OCI-LY1 (cell line): ENCODE data around the gene GPR173.

Source experiments
- H2AFZ ChIP-seq: fragments of 200-600 bp; sonication (generic), shearing (Covaris generic); 2 replicates; pipeline ENCODE4 v1.6.0; 2014; ENCODE audit warnings: antibody characterized with exemption, mild to moderate bottlenecking, low read length
- H3F3A ChIP-seq: fragments of 200-600 bp; sonication (generic), shearing (Covaris generic); 2 replicates; pipeline ENCODE4 v1.6.0; 2014; ENCODE audit warnings: mild to moderate bottlenecking, antibody characterized with exemption, low read length, moderate library complexity; ENCODE audit not compliant: insufficient read depth
- H3K27ac ChIP-seq: fragments of 200-600 bp; sonication (generic); 2 replicates; pipeline ENCODE4 v1.5.1; 2014; ENCODE audit warnings: low read length, mixed run types, mild to moderate bottlenecking, low read depth; ENCODE audit not compliant: poor library complexity, severe bottlenecking
- H3K27me3 ChIP-seq: fragments of 200-600 bp; sonication (generic); 2 replicates; pipeline ENCODE4 v1.6.0; 2014; ENCODE audit warnings: antibody characterized with exemption, mild to moderate bottlenecking, low read length, moderate library complexity; ENCODE audit not compliant: insufficient read depth
- H3K36me3 ChIP-seq: fragments of 200-600 bp; sonication (generic); 2 replicates; pipeline ENCODE4 v1.6.1; 2014; ENCODE audit warnings: mild to moderate bottlenecking, antibody characterized with exemption, low read length, moderate library complexity, mixed read lengths; ENCODE audit not compliant: insufficient read depth
- H3K4me1 ChIP-seq: fragments of 200-600 bp; sonication (generic); 2 replicates; pipeline ENCODE4 v1.5.1; 2014; ENCODE audit warnings: mild to moderate bottlenecking, low read length, moderate library complexity; ENCODE audit not compliant: insufficient read depth, severe bottlenecking
- H3K4me2 ChIP-seq: fragments of 200-600 bp; sonication (generic), shearing (Covaris generic); 2 replicates; pipeline ENCODE4 v1.6.1; 2014; ENCODE audit warnings: low read length
- H3K4me3 ChIP-seq: fragments of 200-600 bp; sonication (generic); 2 replicates; pipeline ENCODE4 v1.5.1; 2014; ENCODE audit warnings: low read length, low read depth, mild to moderate bottlenecking, mixed read lengths; ENCODE audit not compliant: poor library complexity, severe bottlenecking
- H3K79me2 ChIP-seq: fragments of 200-600 bp; shearing (Covaris generic); 2 replicates; pipeline ENCODE4 v1.6.1; 2016; ENCODE audit warnings: mixed run types, low read length, mixed read lengths; ENCODE audit not compliant: insufficient read depth
- H3K9ac ChIP-seq: fragments of 200-600 bp; sonication (generic), shearing (Covaris generic); 2 replicates; pipeline ENCODE4 v1.6.1; 2014; ENCODE audit warnings: mild to moderate bottlenecking, low read length, mixed read lengths
- H3K9me2 ChIP-seq: fragments of 200-600 bp; sonication (generic), shearing (Covaris generic); 2 replicates; pipeline ENCODE4 v1.6.1; 2014; ENCODE audit warnings: low read depth, mild to moderate bottlenecking, low read length, mixed read lengths
- H3K9me3 ChIP-seq: fragments of 200-600 bp; shearing (Covaris generic); 2 replicates; pipeline ENCODE4 v1.6.1; 2014; ENCODE audit warnings: low read length, mixed read lengths
- H4K20me1 ChIP-seq: fragments of 200-600 bp; sonication (generic), shearing (Covaris generic); 2 replicates; pipeline ENCODE4 v1.6.0; 2016; ENCODE audit warnings: mild to moderate bottlenecking, low read length; ENCODE audit not compliant: insufficient read depth
- CTCF ChIP-seq: fragments of 200-600 bp; sonication (generic), shearing (Covaris generic); IDR thresholded peaks from 2 replicates; pipeline ENCODE4 v1.5.1; 2017; ENCODE audit warnings: mild to moderate bottlenecking, antibody characterized with exemption, low read length, moderate library complexity, mixed read lengths
- EZH2 ChIP-seq: fragments of 200-600 bp; sonication (generic), shearing (Covaris generic); IDR thresholded peaks from 2 replicates; pipeline ENCODE4 v1.8.0; 2017; ENCODE audit warnings: borderline replicate concordance, mixed run types, mild to moderate bottlenecking, antibody characterized with exemption, low read length, moderate library complexity, mixed read lengths

The GPR173 gene, protein sequence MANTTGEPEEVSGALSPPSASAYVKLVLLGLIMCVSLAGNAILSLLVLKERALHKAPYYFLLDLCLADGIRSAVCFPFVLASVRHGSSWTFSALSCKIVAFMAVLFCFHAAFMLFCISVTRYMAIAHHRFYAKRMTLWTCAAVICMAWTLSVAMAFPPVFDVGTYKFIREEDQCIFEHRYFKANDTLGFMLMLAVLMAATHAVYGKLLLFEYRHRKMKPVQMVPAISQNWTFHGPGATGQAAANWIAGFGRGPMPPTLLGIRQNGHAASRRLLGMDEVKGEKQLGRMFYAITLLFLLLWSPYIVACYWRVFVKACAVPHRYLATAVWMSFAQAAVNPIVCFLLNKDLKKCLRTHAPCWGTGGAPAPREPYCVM

GRCh38 chrX:53048169-53049126, at the start of gene GPR173:
TSS of gene GPR173 (plus strand) at chrX:53048789. CDS start at chrX:53076622, 27,833 bp downstream.
- H3K36me3 ChIP-seq: no peaks in the 10 kb centered on the region
- H3K27me3 ChIP-seq: no peaks in the 10 kb centered on the region
- H3K27ac ChIP-seq: no peak within 1 kb of the TSS
- H3K4me1 ChIP-seq: no peaks in the 10 kb centered on the region
- H3K9me3 ChIP-seq: no peaks in the 10 kb centered on the region
- H3K79me2 ChIP-seq: no peaks in the 10 kb centered on the region
- H3K4me3 ChIP-seq: no peak within 1 kb of the TSS
- TF ChIP-seq EZH2 (no peak), CTCF (no peak)
- H4K20me1 ChIP-seq: no peaks in the 10 kb centered on the region
- no peaks in the 10 kb centered on the region for H3F3A ChIP-seq
- no peaks in the 10 kb centered on the region for H3K9me2 ChIP-seq
- no peak within 1 kb of the TSS for H3K9ac ChIP-seq
- no peak within 1 kb of the TSS for H3K4me2 ChIP-seq
- no peak within 1 kb of the TSS for H2AFZ ChIP-seq

DNA sequence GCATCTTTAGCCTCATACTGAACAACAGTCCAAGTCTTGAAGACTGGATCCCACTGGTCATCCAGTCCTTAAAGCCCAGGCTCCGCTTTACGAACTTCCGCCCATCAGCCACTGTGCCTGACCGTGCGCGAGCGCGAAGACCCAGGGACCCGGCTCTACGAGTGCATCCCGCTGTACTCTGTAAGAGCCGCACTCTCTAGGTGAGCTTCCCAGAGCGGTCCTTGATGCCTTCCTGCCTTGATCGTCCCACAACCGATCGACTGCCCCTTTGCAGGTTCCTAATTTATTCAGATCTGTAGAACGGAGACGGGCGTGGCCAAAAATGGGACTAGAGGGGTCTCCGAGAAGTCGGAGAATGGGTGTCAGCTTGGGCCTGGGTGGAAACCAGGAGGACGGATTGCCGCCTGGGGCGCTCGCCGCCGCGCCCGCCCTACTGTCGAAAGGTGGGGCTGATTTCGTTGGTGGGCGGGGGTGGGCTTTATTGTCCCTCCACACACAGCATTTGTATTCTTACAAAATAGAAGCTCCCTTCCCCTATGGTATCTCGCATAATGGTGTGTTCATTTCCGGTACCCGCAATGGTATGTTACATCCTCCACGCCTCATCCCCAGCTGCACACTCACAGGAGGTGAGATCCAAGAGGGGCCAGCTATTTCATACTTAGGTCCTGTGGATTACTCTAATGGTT, 48.0 kb upstream of the GPR173 start:
- Histone ChIP-seq H3K79me2 (no peaks in the 10 kb centered on the region), H3K27ac (no peak overlapping the region), H3K4me2 (peak overlapping the region; percentile 60), H3K4me3 (peak overlapping the region; percentile 39), H4K20me1 (no peaks in the 10 kb centered on the region), H3K4me1 (peaks cover 21% of the 10 kb centered on the region), H3F3A (no peaks in the 10 kb centered on the region), H3K9me3 (no peaks in the 10 kb centered on the region), H3K27me3 (no peaks in the 10 kb centered on the region), H3K9me2 (no peaks in the 10 kb centered on the region), H3K36me3 (no peaks in the 10 kb centered on the region), H3K9ac (peak overlapping the region; percentile 7; the same call in 1 of the 2 replicates), H2AFZ (peak overlapping the region; percentile 96; the same call in 1 of the 2 replicates)
- TF ChIP-seq EZH2: no peak
- TF ChIP-seq CTCF: peak; percentile 16; the same call in 1 of the 2 replicates

GRCh38 chrX:53001958-53002357, 46.6 kb upstream of the GPR173 start:
- Histone ChIP-seq H3K79me2 (no peaks in the 10 kb centered on the region), H3K27ac (no peak overlapping the region), H3K4me1 (peaks cover 12% of the 10 kb centered on the region), H3K9me3 (no peaks in the 10 kb centered on the region), H4K20me1 (no peaks in the 10 kb centered on the region), H3K9ac (no peak overlapping the region), H3K9me2 (no peaks in the 10 kb centered on the region), H3F3A (no peaks in the 10 kb centered on the region), H3K36me3 (no peaks in the 10 kb centered on the region), H2AFZ (no peak overlapping the region), H3K4me3 (no peak overlapping the region), H3K4me2 (no peak overlapping the region), H3K27me3 (no peaks in the 10 kb centered on the region)
- TF ChIP-seq CTCF (no peak), EZH2 (no peak)
